HEK293T (cell line): ENCODE results near the gene CDH13.

Experiments
- ELF4 ChIP-seq: fragments of 450-650 bp; IDR thresholded peaks from 2 replicates; pipeline ENCODE4 v1.6.1; 2017; ENCODE audit warnings: antibody characterized with exemption
- FOXA1 ChIP-seq: fragments of 450-650 bp; IDR thresholded peaks from 2 replicates; pipeline ENCODE4 v1.6.1; 2016; ENCODE audit warnings: mild to moderate bottlenecking
- FOXK2 ChIP-seq: fragments of 450-650 bp; IDR thresholded peaks from 2 replicates; pipeline ENCODE4 v1.6.1; 2016; ENCODE audit warnings: mild to moderate bottlenecking
- HDGF ChIP-seq: fragments of 450-650 bp; IDR thresholded peaks from 2 replicates; pipeline ENCODE4 v1.6.1; 2017; ENCODE audit warnings: antibody characterized with exemption, borderline replicate concordance
- SUZ12 ChIP-seq: fragments of 450-650 bp; IDR thresholded peaks from 2 replicates; pipeline ENCODE4 v1.6.1; 2016; ENCODE audit warnings: mild to moderate bottlenecking
- TARDBP ChIP-seq: fragments of 450-650 bp; IDR thresholded peaks from 2 replicates; pipeline ENCODE4 v1.6.1; 2016

DNA sequence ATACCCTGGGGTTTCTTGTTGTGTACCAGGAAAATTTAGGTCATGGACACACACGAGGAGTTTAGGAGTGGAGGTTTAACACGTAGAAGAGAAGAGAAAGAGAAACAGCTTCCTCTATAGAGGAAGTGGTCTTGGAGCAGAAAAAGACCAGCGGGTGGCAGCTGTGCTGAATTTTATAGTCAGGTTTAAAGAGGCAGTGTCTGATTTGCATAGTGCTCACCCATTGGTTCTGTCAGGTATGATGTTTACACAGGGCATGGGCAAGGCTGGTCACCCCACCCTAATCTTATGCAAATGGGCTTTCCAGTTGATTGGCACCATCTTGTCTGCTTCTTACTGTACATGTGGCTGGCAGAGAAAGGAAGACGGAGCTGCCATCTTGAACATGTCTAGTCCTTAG, 309.0 kb downstream of the CDH13 start:
- TF ChIP-seq FOXK2: no peak
- TF ChIP-seq SUZ12: no peak
- TF ChIP-seq FOXA1: no peak
- TF ChIP-seq ELF4: no peak
- TF ChIP-seq TARDBP: no peak
- TF ChIP-seq HDGF: no peak
